Vagina (tissue), 2 donors: ENCODE results near the gene SCNN1G. TPM values are rescaled to one million over a fixed set of nuclear protein-coding genes. Genes with fewer than 3 reads are reported as not detected.

ENCODE experiments used
- DNase-seq, 2 donors: peaks; one replicate each; pipeline ENCODE4 v3.0.0-alpha.2; 2017; ENCODE audit errors: extremely low spot score in 2 of 2
- H3K27ac ChIP-seq: fragments of 200-600 bp; sonication (generic); one replicate; pipeline ENCODE4 v1.5.1; 2019
- H3K27me3 ChIP-seq: fragments of 200-600 bp; sonication (generic); one replicate; pipeline ENCODE4 v1.5.1; 2019
- H3K36me3 ChIP-seq, 2 donors: fragments of 200-600 bp; sonication (generic); one replicate each; pipeline ENCODE4 v1.5.1; 2017 to 2019
- H3K4me1 ChIP-seq: fragments of 200-600 bp; sonication (generic); one replicate; pipeline ENCODE4 v1.5.1; 2019
- H3K4me3 ChIP-seq, 2 donors: fragments of 200-600 bp; sonication (generic); 1 replicate in 1 of 2; 2 replicates in 1 of 2; pipeline ENCODE4 v1.5.1; 2016 to 2019
- H3K9me3 ChIP-seq: fragments of 200-600 bp; sonication (generic); one replicate; pipeline ENCODE4 v1.5.1; 2019
- CTCF ChIP-seq, 3 experiments: fragments of 450-650 bp in 2 of 3; fragments of 200-600 bp in 1 of 3; sonication (generic) in 1 of 3; IDR thresholded peaks; one replicate each; pipeline ENCODE4 v1.5.1; 2017 to 2019; ENCODE audit warnings: antibody characterized with exemption in 3 of 3, mild to moderate bottlenecking in 2 of 3, moderate library complexity in 2 of 3
- POLR2A ChIP-seq, 2 donors: fragments of 450-650 bp; IDR thresholded peaks; one replicate each; pipeline ENCODE4 v1.6.1; 2017; ENCODE audit warnings: antibody characterized with exemption in 2 of 2, mild to moderate bottlenecking in 2 of 2, moderate library complexity in 2 of 2
- POLR2AphosphoS5 ChIP-seq, 2 donors: sonication (generic); formaldehyde crosslinking; IDR thresholded peaks; one replicate each; pipeline ENCODE4 v1.9.0; 2017; ENCODE audit warnings: antibody characterized with exemption in 2 of 2, mild to moderate bottlenecking in 2 of 2, low read depth in 1 of 2; ENCODE audit not compliant: insufficient read depth in 1 of 2
- intact Hi-C: fragments of 100-400 bp; cut with DNase I; formaldehyde crosslinking; loops from one replicate; pipeline ENCODE4 v1.15.1; 2023
- total RNA-seq: library from RNA; depleted of rRNA; stranded (reverse); fragments of >200 nt; gene quantifications from one replicate; pipeline ENCODE4 v1.2.3, GENCODE V29; 2016

SCNN1G gene
- total RNA-seq, 1 donor from 2014 or later = 26.5 TPM

GRCh38 chr16:23235176-23235575 is 52.6 kb downstream of the SCNN1G start:
- no peak for DNase-seq
- Histone ChIP-seq H3K27ac (no peak overlapping the region), H3K4me3 (no peak overlapping the region), H3K27me3 (no peaks in the 10 kb centered on the region), H3K36me3 (no peaks in the 10 kb centered on the region), H3K9me3 (no peaks in the 10 kb centered on the region), H3K4me1 (no peaks in the 10 kb centered on the region)
- intact Hi-C loops = no loop called here
- TF ChIP-seq POLR2AphosphoS5 (IDR thresholded peaks at IDR 0.05; ENCODE audit: insufficient read depth in 1 of 2, low read depth in 1 of 2) = no peak
- no peak for TF ChIP-seq POLR2A (IDR thresholded peaks at IDR 0.05)
- no peak for TF ChIP-seq CTCF (IDR thresholded peaks at IDR 0.05)

- Histone ChIP-seq H3K4me1 (no peaks in the 10 kb centered on the region), H3K9me3 (no peaks in the 10 kb centered on the region), H3K4me3 (no peak overlapping the region), H3K27me3 (no peaks in the 10 kb centered on the region), H3K36me3 (no peaks in the 10 kb centered on the region), H3K27ac (no peak overlapping the region)
- intact Hi-C loops = no loop called here
- no peak for DNase-seq
- TF ChIP-seq POLR2AphosphoS5 (IDR thresholded peaks at IDR 0.05; ENCODE audit: insufficient read depth in 1 of 2, low read depth in 1 of 2) (no peak), CTCF (IDR thresholded peaks at IDR 0.05) (no peak), POLR2A (IDR thresholded peaks at IDR 0.05) (no peak)
Observed at GRCh38 chr16:23236983-23237382, 54.4 kb downstream of the SCNN1G start.

GRCh38 chr16:23240994-23241393 is 58.4 kb downstream of the SCNN1G start:
- intact Hi-C loops = no loop called here
- no peak overlapping the region for H3K4me3 ChIP-seq
- no peaks in the 10 kb centered on the region for H3K9me3 ChIP-seq
- DNase-seq = no peak
- H3K27ac ChIP-seq = no peak overlapping the region
- TF ChIP-seq POLR2A (IDR thresholded peaks at IDR 0.05) = no peak
- no peak for TF ChIP-seq POLR2AphosphoS5 (IDR thresholded peaks at IDR 0.05; ENCODE audit: insufficient read depth in 1 of 2, low read depth in 1 of 2)
- no peak for TF ChIP-seq CTCF (IDR thresholded peaks at IDR 0.05)
- H3K27me3 ChIP-seq = no peaks in the 10 kb centered on the region
- H3K4me1 ChIP-seq = no peaks in the 10 kb centered on the region
- H3K36me3 ChIP-seq = no peaks in the 10 kb centered on the region

GRCh38 chr16:23244122-23244521 is 61.6 kb downstream of the SCNN1G start:
- TF ChIP-seq CTCF (IDR thresholded peaks at IDR 0.05) (no peak), POLR2AphosphoS5 (IDR thresholded peaks at IDR 0.05; ENCODE audit: insufficient read depth in 1 of 2, low read depth in 1 of 2) (no peak), POLR2A (IDR thresholded peaks at IDR 0.05) (no peak)
- no peak overlapping the region for H3K4me3 ChIP-seq
- H3K9me3 ChIP-seq = no peaks in the 10 kb centered on the region
- no peaks in the 10 kb centered on the region for H3K27me3 ChIP-seq
- intact Hi-C loops = no loop called here
- no peaks in the 10 kb centered on the region for H3K36me3 ChIP-seq
- no peaks in the 10 kb centered on the region for H3K4me1 ChIP-seq
- DNase-seq = no peak
- no peak overlapping the region for H3K27ac ChIP-seq

- intact Hi-C loops = no loop called here
- Histone ChIP-seq H3K27ac (no peak overlapping the region), H3K9me3 (no peaks in the 10 kb centered on the region), H3K27me3 (no peaks in the 10 kb centered on the region), H3K4me3 (no peak overlapping the region), H3K4me1 (no peaks in the 10 kb centered on the region), H3K36me3 (no peaks in the 10 kb centered on the region)
- DNase-seq = no peak
- TF ChIP-seq POLR2A (IDR thresholded peaks at IDR 0.05) (no peak), CTCF (IDR thresholded peaks at IDR 0.05) (no peak), POLR2AphosphoS5 (IDR thresholded peaks at IDR 0.05; ENCODE audit: insufficient read depth in 1 of 2, low read depth in 1 of 2) (no peak)
Observed at GRCh38 chr16:23245268-23245667, 62.7 kb downstream of the SCNN1G start.
